ENCODE results near the gene PBLD.

The PBLD gene

GRCh38 chr10:68237173-68237572, 95.6 kb downstream of the PBLD start:
- no peaks in the 10 kb centered on the region for H3K9me3 Mint-ChIP-seq
- no peak for ATAC-seq
- H3K27ac Mint-ChIP-seq, result no peak overlapping the region
- peaks cover 3% of the 10 kb centered on the region for H3K27me3 Mint-ChIP-seq
- H3K4me1 Mint-ChIP-seq, result no peaks in the 10 kb centered on the region
- no peak overlapping the region for H3K4me3 Mint-ChIP-seq
- H3K36me3 Mint-ChIP-seq, result no peaks in the 10 kb centered on the region

- Mint-ChIP-seq H3K4me3 (no peak overlapping the region), H3K4me1 (peaks cover 6% of the 10 kb centered on the region), H3K36me3 (no peaks in the 10 kb centered on the region), H3K9me3 (no peaks in the 10 kb centered on the region), H3K27me3 (peaks cover 10% of the 10 kb centered on the region), H3K27ac (no peak overlapping the region)
- no peak for ATAC-seq
These were observed 97.1 kb downstream of the PBLD start for GRCh38 chr10:68235581-68235980.

DNA sequence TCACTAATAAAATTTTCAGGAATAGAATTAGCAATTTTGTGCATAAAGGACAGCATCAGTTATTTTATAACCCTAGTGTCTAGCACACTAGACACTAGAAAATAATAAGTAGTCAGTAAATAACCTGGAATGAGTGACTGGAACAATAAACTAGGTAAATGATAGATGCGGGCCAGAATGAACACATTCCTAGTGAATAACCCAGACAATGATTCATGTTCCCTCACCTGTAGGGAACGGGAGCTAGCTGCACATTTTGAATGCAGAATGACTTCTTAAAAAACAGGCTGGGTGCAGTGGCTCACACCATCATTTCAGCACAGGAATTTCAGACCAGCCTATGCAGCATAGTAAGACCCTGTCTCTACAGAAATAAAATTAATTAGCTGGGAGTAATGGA, 97.6 kb downstream of the PBLD start:
- Mint-ChIP-seq H3K36me3 (no peaks in the 10 kb centered on the region), H3K4me3 (no peak overlapping the region), H3K9me3 (no peaks in the 10 kb centered on the region), H3K4me1 (peaks cover 6% of the 10 kb centered on the region), H3K27me3 (peaks cover 10% of the 10 kb centered on the region), H3K27ac (no peak overlapping the region)
- ATAC-seq, result no peak

GRCh38 chr10:68233046-68233445, 99.7 kb downstream of the PBLD start:
- Mint-ChIP-seq H3K36me3 (no peaks in the 10 kb centered on the region), H3K27me3 (peaks cover 25% of the 10 kb centered on the region), H3K27ac (no peak overlapping the region), H3K4me1 (peaks cover 6% of the 10 kb centered on the region), H3K4me3 (no peak overlapping the region), H3K9me3 (no peaks in the 10 kb centered on the region)
- no peak for ATAC-seq
